ENCODE results near the gene SRL.
"Not testable (repeated sequence)": the region's sequence is repeated elsewhere in the genome, so short reads cannot be mapped to it uniquely, and the experiment has no call there.

The SRL gene

GRCh38 chr16:4212211-4212933 lies 29.5 kb downstream of the SRL start:
- TF ChIP-seq POLR2A (IDR thresholded peaks at IDR 0.05; ENCODE audit: extremely low read depth, insufficient read length), result no peak
- TF ChIP-seq CTCF (IDR thresholded peaks at IDR 0.05; ENCODE audit: low read depth, low read length), result no peak
- no peak for TF ChIP-seq MYC (IDR thresholded peaks at IDR 0.05; ENCODE audit: low read depth, low read length)
- TF ChIP-seq, protein P1, sequence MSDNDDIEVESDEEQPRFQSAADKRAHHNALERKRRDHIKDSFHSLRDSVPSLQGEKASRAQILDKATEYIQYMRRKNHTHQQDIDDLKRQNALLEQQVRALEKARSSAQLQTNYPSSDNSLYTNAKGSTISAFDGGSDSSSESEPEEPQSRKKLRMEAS (IDR thresholded peaks at IDR 0.05; ENCODE audit: low read depth, low read length), result no peak

GRCh38 chr16:4211445-4212210 lies 30.3 kb downstream of the SRL start:
- not testable (repeated sequence) for DNase-seq (ENCODE audit: low read depth); H3K4me3 ChIP-seq (ENCODE audit: low read depth, low read length)

More at GRCh38 chr16:4212211-4212933, 29.5 kb downstream of the SRL start:
- no peak overlapping the region for H3K4me3 ChIP-seq (ENCODE audit: low read depth, low read length)
- DNase-seq (ENCODE audit: low read depth), result no peak

GRCh38 chr16:4209666-4210065 lies 32.2 kb downstream of the SRL start:
- no peak for DNase-seq (ENCODE audit: low read depth)
- H3K4me3 ChIP-seq (ENCODE audit: low read depth, low read length), result no peak overlapping the region
- no peak for TF ChIP-seq CTCF (IDR thresholded peaks at IDR 0.05; ENCODE audit: low read depth, low read length)
- no peak for TF ChIP-seq POLR2A (IDR thresholded peaks at IDR 0.05; ENCODE audit: extremely low read depth, insufficient read length)
- TF ChIP-seq, protein P1 (IDR thresholded peaks at IDR 0.05; ENCODE audit: low read depth, low read length), result no peak
- TF ChIP-seq MYC (IDR thresholded peaks at IDR 0.05; ENCODE audit: low read depth, low read length), result no peak

GRCh38 chr16:4208341-4208751 lies 33.5 kb downstream of the SRL start:
- H3K4me3 ChIP-seq (ENCODE audit: low read depth, low read length), result no peak overlapping the region
- no peak for DNase-seq (ENCODE audit: low read depth)
- no peak for TF ChIP-seq POLR2A (IDR thresholded peaks at IDR 0.05; ENCODE audit: extremely low read depth, insufficient read length)
- no peak for TF ChIP-seq CTCF (IDR thresholded peaks at IDR 0.05; ENCODE audit: low read depth, low read length)
- TF ChIP-seq, protein P1 (IDR thresholded peaks at IDR 0.05; ENCODE audit: low read depth, low read length), result no peak
- TF ChIP-seq MYC (IDR thresholded peaks at IDR 0.05; ENCODE audit: low read depth, low read length), result no peak

DNA sequence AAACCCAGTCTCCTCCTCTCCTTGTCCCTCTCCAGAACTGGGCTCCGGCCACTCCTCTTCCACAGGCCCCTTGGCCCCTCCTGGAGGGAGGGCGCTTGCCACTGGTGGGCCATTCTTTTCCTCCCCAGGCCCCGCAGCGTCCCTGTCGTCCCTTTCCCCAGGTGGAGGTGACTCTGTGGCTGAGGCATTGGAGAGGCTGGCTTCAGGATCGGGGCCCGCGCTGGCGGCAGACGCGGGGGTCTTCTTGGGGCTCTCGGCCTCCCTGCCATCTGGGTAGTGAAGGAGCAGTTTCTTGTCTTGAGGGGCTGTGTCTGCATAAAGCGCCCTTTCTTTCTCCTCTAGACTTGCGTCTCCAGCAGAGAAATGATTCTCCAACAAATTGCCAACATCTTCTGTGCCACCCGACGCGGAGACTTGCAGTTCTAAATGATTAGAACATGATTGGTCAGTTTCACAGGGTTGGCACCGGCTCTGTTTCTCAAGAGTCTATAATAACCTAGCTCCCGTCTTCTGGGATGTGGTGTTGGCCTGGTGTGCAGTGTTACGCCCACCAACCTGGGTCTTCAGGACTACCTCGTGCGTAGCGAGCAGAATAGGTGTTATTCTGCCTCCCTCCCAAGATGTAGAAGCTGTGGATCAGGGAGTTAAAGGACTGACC lies 34.1 kb downstream of the SRL start:
- DNase-seq (ENCODE audit: low read depth), result no peak

More for the DNA sequence above, 34.1 kb downstream of the SRL start:
- TF ChIP-seq CTCF (IDR thresholded peaks at IDR 0.05; ENCODE audit: low read depth, low read length) (no peak), POLR2A (IDR thresholded peaks at IDR 0.05; ENCODE audit: extremely low read depth, insufficient read length) (no peak), MYC (IDR thresholded peaks at IDR 0.05; ENCODE audit: low read depth, low read length) (no peak)
- TF ChIP-seq, protein P1 (IDR thresholded peaks at IDR 0.05; ENCODE audit: low read depth, low read length), result no peak
- no peak overlapping the region for H3K4me3 ChIP-seq (ENCODE audit: low read depth, low read length)

All from NB4 (cell line).